Left hindlimb (tissue), 1 donor: ENCODE measurements around the gene AHNAK.
A peak's percentile ranks its signal among the peaks of the same experiment; 100 is the strongest.
"Not testable (repeated sequence)": the region's sequence is repeated elsewhere in the genome, so short reads cannot be mapped to it uniquely, and the experiment has no call there.

ENCODE experiments used
- DNase-seq: peaks from one replicate; pipeline ENCODE4 v3.0.0-alpha.2; 2018

Gene AHNAK

DNA sequence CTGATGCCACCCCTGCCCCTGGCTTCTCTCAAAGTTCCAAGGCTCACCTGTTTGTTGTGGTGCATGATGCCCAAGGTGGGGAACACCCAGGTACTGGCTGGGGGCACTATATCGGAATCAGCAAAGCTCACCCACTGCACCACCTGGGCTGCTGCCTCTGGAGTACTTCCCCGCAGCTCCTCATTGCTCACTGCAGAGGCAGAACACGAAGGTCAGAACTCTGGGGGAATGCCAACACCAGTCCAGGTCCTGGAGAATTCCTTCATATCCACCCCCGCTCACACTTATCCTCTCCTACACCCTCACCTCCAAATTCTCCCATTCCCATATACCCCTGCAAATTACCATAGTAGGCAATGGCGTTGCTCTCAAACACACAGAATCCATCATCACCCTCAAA, 24.9 kb upstream of the AHNAK start:
- not testable (repeated sequence) for DNase-seq

DNA sequence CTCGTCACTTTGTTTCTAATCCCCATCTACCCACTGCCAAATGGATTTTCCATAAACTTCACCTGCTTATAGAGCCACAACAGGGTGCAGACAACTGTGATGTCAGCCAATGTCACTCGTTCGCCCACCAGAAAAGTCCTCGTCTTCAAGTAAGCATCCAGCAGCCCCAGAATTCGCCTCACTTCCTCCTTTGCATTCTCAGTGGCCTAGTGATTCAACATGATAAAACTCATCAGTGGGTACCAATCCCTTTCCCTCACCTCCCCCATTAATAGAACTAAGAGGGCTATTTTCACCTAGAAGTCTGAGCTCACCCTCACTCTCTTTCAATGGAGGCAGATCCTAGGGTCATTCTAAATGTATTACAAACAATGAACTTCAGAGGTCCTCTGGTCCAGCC, 24.3 kb upstream of the AHNAK start:
- DNase-seq = not testable (repeated sequence)

GRCh38 chr11:62569611-62570010, 23.0 kb upstream of the AHNAK start:
- no peak for DNase-seq

DNA sequence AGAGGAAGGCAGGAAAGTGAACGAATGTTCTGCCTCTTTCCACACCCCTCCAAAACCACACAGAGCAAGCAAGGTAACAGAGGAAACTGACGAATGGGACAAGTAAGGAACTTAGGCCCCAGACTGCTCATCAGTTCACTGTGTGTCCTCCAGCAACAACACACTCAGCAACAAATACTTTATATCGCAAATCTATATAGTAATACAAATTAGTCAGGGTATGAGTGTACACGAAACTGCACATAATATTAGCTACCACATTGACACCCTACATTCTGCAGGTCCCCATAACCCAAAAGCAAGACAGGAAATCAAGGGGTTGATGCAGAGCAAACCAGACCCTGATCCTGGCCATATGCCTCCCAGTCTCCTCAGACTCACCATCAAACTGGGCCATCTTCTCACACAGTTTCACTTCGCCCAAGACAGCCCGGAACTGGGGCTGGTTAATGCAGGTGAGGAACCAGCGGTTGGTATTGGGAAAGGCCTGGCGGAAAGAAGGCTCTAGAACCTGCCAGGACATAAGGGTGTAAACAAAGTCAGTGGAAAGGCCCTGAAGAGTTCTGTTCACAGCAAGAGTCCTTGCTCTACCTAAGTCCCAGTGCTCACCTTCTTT, 20.5 kb upstream of the AHNAK start:
- DNase-seq = no peak

DNA sequence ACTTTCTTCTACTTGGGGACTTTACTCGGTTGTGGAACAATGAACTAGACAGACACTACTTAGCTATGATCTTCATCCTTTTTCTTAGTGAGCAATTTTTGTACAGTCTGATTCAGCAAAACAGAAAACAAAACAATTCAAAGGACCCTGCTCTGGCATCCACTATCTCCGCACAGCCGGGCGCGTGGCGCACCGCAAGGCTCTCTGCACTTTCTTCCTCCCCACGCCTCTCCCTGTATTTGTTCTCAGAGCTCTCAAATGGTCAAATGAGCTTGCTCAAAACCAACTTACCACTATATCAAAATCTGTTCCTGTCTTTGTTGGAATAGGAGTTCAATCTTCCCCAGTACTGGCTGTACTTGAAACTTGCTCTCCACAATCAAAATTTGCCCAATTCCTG, 19.6 kb upstream of the AHNAK start:
- no peak for DNase-seq

DNA sequence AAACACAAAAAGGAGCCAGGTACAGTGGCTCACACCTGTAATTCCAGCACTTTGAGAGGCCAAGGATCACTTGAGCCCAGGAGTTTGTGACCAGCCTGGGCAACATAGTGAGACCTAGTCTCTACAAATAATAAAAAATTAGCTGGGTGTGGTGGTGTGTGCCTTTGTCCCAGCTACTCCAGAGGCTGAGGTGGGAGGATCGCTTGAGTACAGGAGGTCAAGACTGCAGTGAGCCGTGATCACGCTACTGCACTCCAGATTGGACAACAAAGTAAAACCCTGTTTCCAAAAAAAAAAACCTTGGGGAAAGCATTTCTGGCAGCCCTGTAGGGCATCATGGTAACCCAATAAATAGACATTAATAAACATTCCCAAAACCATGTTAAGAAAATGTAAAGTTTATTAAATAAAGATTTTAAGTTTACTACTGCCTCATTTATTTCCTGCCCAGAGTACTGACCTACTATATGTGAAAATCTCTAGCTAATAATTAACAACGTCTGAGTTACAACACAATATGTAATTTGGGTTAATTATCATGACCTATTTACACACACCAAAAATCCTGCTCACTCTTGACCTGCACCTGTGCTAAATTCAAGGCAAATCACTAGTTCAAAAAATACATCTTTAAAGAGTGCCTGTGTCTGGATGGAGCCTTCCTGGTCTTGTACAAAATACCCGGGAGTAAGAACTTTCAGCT, 18.6 kb upstream of the AHNAK start:
- DNase-seq = no peak

DNA sequence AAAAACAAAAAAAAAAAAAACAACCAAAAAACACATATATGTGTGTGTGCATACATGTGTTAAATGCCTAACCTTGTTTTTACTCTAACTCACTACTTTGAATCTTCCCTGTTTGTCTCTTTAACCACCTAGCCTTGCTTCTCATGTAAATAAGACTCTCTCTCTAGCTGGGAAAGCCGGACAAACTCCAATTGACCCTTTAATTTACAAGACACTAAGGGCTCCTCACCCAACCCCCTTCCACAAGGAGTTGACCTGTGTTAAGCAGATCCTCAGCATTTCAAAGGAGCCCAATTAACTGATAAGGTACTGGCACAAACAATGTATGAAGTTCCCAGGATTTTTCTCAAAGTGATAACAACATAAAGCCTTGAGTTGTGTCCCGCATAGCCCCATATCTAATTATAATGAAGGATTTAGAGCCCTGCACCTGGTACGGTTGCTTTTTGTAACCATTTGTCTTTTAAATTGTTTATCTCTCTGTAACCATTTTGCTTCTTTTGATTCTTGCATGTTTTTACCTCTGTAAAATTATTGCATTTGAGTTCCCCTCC, 15.1 kb upstream of the AHNAK start:
- not testable (repeated sequence) for DNase-seq

DNA sequence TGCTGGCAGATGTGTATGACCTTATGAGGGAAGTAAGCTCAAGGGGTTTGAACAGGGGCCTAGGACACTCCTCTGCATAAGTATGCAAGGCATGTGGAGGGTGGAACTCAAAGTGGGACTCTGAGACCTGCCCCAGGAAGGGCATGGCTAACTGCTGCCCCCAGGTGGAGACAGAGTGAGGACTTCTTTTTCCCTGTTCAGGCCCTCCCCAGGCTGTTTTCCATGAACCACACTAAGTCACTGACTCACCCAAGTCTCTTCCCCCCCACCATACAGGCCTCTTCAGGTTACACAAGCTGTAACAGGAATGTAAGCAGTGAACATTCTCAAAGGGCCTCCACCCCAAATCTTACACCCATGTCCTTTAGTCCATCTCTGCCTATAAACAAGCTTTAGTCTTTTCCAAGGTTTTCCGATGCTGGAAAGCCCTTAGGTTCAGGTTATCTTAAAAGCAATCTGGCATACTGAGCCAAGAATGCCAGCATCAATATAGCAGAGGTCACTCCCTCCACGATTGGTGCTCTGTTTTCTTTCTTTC, 14.0 kb upstream of the AHNAK start:
- DNase-seq = peak; percentile 80

DNA sequence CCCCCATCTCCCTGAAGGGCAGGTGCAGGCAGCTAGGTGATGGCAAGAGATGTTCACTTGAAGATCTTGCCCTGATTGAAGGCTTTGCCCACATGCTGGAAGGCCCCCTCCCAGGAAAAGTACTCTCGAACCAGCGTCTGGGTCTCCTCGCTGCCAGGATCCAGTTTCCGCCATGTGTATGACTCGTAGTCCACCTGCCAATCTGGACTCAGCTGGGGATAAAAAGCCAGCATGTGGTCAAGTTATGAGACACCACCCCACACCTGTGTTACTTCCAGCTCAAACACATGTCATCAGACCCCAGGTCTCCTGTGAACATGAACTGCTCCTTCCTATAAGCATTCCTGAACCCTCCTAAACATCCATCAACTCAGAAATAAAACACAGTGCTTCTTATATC, 13.0 kb upstream of the AHNAK start:
- not testable (repeated sequence) for DNase-seq

- no peak for DNase-seq
These were observed 12.6 kb upstream of the AHNAK start for GRCh38 chr11:62559204-62559603.

- no peak for DNase-seq
These were observed 12.1 kb upstream of the AHNAK start for GRCh38 chr11:62558669-62559068.

GRCh38 chr11:62556875-62557631, 10.4 kb upstream of the AHNAK start:
- DNase-seq = no peak

DNA sequence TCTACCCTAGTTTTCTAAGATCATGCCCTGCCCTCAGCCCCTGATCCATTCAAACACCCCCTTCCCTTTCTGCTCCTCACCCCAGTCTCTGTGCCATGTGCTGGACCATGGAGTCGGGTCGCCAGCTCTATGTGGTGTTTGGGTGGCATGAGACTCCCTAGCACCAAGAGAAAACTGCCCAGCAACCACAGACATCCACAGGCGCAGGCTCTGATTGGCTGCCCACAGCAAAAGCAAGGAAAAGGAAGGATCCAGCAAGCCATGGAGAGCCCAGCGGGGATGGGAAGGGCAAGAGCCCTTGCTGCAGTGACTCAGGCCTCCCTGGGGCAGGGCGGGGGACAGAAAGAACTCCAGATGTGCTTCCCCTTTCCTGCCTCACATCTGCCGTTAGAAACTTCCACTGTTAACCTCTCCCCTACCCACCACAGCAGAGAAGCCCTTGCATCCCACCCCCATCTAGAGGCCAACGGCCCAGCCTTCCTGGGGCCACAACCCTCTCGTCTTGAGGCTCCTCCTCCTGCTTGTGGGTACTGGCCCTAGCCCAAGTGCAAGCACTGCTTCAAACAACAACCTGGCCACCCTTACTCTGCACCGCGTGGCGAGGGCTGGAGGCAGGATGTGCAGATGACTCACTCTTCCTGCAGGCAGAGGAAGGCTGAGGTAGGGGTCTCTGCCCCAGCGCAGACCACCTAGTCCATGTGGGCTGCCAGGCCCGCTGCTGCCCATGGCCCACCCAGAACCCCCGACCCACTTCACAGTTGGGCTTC, 9.7 kb upstream of the AHNAK start:
- DNase-seq = peak; percentile 90

DNA sequence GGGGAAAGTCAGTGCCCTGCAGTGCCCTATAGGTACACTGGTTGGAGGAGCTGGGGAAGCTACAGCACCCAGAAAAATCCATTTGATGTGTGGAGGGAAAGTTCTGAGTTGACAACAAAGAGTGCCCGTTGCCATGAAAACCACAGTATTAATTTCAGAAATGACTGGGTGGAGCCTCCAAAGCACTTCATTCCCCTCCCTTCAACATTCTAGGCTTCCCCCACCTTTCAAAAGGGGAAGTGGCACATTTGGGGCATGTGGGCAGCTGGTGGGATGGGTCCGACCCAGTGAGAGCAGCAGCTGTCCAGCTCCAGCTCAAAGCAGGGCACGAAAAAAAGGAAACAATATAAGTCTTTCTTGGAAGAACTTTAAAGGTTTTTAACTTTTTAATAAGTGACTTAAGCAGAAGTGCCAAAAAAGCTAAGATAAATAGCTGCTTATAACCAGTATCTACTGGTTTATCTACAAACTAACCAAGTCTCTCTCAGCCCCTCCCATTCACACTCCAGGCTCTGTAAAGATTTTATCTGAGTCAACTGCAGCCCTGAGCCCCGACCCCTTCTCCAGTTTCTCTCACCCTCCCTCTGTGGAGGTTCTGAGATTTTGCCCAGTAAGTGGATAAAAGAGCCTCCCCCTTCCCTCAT, 9.0 kb upstream of the AHNAK start:
- DNase-seq = peak; percentile 65

DNA sequence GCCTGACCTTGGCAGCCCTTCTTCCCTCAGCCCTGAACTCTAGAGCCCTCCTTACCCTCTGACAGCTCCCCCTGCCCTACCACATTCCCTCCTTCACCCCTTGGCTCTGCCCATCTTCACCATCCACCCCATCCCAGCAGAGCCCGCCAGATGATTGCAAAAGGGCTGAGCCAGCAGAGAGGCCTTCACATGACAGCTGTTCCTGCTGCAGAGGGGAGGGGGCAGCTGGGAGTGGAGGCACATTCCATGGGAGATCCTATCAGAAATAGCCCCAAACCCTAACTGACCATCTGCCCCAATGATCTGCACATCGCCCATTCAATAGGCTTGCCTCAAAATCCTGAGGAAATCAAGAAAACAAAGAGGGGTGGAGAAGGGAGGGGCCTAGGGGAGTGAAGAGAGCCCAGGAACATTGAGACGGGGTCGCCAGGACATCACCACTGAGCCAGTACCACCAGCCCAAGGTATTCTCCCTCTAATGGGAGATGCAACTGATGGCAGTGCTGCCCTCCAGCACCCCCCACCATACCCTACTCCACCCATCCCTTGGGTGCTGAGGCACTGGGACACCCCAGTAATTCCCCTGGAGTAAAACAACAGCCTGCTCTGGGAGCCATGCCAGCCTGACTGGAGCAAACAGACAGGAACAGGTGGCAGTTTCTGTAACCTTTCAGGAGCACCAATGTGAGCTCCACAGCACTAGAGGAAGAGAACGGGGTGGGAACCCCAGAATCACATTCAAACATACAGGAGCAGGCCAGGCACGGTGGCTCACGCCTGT, 8.0 kb upstream of the AHNAK start:
- peak; percentile 62 for DNase-seq

GRCh38 chr11:62553839-62554361, 7.3 kb upstream of the AHNAK start:
- DNase-seq = no peak

- DNase-seq = peak; percentile 88
These were observed 6.7 kb upstream of the AHNAK start for GRCh38 chr11:62553080-62553838.

DNA sequence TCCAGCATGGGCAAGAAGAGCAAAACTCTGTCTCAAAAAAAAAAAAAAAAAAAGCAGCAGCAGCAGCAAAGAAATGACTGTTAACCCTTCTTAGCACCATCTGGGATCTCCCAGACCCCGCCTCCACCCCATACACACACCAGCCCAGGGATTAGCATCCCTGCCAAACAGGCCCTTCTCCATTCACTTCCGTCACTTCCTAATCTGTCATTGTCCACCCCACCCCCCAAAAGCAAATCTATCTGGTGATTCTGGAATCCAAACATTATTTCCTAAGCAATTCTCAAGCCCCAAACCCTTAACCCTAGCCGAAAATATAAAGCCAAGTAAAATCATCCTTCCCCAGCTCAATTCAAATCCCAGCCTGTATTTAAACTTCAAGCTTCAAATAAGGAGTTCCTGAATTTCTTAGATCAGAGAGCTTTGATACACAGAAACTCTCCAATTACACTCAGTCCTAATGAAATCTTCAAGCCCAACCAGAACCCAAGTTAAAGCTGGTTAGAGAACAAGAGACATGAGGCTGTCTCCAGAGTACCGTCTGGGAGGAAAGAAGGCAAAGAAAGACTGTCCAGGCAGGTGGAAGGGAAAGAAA, 6.0 kb upstream of the AHNAK start:
- DNase-seq = no peak

- DNase-seq = not testable (repeated sequence)
These were observed 3.9 kb upstream of the AHNAK start for GRCh38 chr11:62550478-62550877.
